SK-N-DZ (cell line): ENCODE results near the gene GMPPA.
A peak's percentile ranks its signal among the peaks of the same experiment; 100 is the strongest.

Experiments used
- DNase-seq: peaks from one replicate; pipeline ENCODE4 v3.0.0-alpha.2; 2015; ENCODE audit warnings: low spot score

GMPPA gene

GRCh38 chr2:219538956-219539788, 40.5 kb downstream of the GMPPA start:
- DNase-seq = no peak

- DNase-seq = no peak
Measured at GRCh38 chr2:219539926-219540678, 41.4 kb downstream of the GMPPA start.

- no peak for DNase-seq
Measured at GRCh38 chr2:219540784-219541504, 42.3 kb downstream of the GMPPA start.

- peak; percentile 82 for DNase-seq
Measured at GRCh38 chr2:219541611-219542180, 43.0 kb downstream of the GMPPA start.

- DNase-seq = no peak
Measured at GRCh38 chr2:219542931-219543595, 44.4 kb downstream of the GMPPA start.

- peak; percentile 99 for DNase-seq
Measured at GRCh38 chr2:219543596-219544358, 45.1 kb downstream of the GMPPA start, which contains the start of the genes CHPF and TMEM198. Gene CHPF (minus strand): TSS chr2:219543809. CDS start chr2:219543538, 271 bp downstream. Gene TMEM198 (plus strand): TSS chr2:219544028. CDS start chr2:219544728, 700 bp downstream.

- DNase-seq = no peak
Measured at GRCh38 chr2:219544567-219544966, 45.9 kb downstream of the GMPPA start.

- DNase-seq = no peak
Measured at GRCh38 chr2:219545295-219545942, 46.7 kb downstream of the GMPPA start.

GRCh38 chr2:219545943-219546352, 47.3 kb downstream of the GMPPA start:
- no peak for DNase-seq

GRCh38 chr2:219547621-219548020, 48.9 kb downstream of the GMPPA start:
- no peak for DNase-seq

GRCh38 chr2:219548990-219549389, 50.3 kb downstream of the GMPPA start:
- no peak for DNase-seq

- DNase-seq = no peak
Measured at GRCh38 chr2:219549619-219550018, 50.9 kb downstream of the GMPPA start.

- DNase-seq = peak; percentile 50
Measured at GRCh38 chr2:219551441-219552381, 53.0 kb downstream of the GMPPA start.

- DNase-seq = peak; percentile 84
Measured at GRCh38 chr2:219552382-219553167, 53.9 kb downstream of the GMPPA start.

- DNase-seq = no peak
Measured at GRCh38 chr2:219553168-219553417, 54.4 kb downstream of the GMPPA start.

- DNase-seq = no peak
Measured at GRCh38 chr2:219553463-219553963, 54.8 kb downstream of the GMPPA start.

GRCh38 chr2:219554350-219554749, 55.7 kb downstream of the GMPPA start:
- DNase-seq = no peak

- DNase-seq = no peak
Measured at GRCh38 chr2:219555956-219556355, 57.3 kb downstream of the GMPPA start.
